PC-9 (cell line): ENCODE results near the gene ZBTB7C. TPM values are rescaled to one million over a fixed set of nuclear protein-coding genes. Genes with fewer than 3 reads are reported as not detected.

Source experiments
- BruUV-seq: library from RNA; stranded (reverse); fragments of 400-500 nt; replicated peaks from 2 replicates; lab custom pipeline; 2021; lab: Mats Ljungman, UMichigan
- CTCF ChIA-PET: fragments of 300-600 bp; sonication (Branson Sonifier 250); formaldehyde crosslinking; loops from one replicate; lab custom pipeline; 2022; ENCODE audit warnings: antibody characterized with exemption; lab: Charles Lee
- POLR2A ChIA-PET: fragments of 300-600 bp; sonication (Branson Sonifier 250); formaldehyde crosslinking; loops from one replicate; lab custom pipeline; 2022; ENCODE audit warnings: antibody characterized with exemption; ENCODE audit not compliant: unreplicated experiment; lab: Charles Lee
- DNase-seq, 2 experiments: peaks; one replicate each; pipeline versions ENCODE4 v3.0.0 to v3.0.0-alpha.2; 2015 to 2022; ENCODE audit warnings: mixed read lengths in 1 of 2
- H2AFZ ChIP-seq: fragments of 200-600 bp; sonication (generic); 2 replicates; pipeline ENCODE4 v1.8.1; 2017; ENCODE audit warnings: antibody characterized with exemption
- H3F3A ChIP-seq: fragments of 200-600 bp; sonication (generic); 2 replicates; pipeline ENCODE4 v1.8.1; 2017; ENCODE audit warnings: antibody characterized with exemption, mild to moderate bottlenecking, low read depth; ENCODE audit not compliant: insufficient read depth
- H3K27ac ChIP-seq: fragments of 200-600 bp; sonication (generic); 2 replicates; pipeline ENCODE4 v1.6.1; 2016; ENCODE audit warnings: mixed run types
- H3K27me3 ChIP-seq: fragments of 200-600 bp; sonication (generic); 2 replicates; pipeline ENCODE4 v1.6.1; 2016; ENCODE audit warnings: low read depth, mixed run types; ENCODE audit not compliant: insufficient read depth
- H3K36me3 ChIP-seq: fragments of 200-600 bp; sonication (generic); 2 replicates; pipeline ENCODE4 v1.6.1; 2016; ENCODE audit warnings: low read depth, mixed run types
- H3K4me1 ChIP-seq: fragments of 200-600 bp; sonication (generic); replicated peaks from 2 replicates; pipeline ENCODE4 v1.6.1; 2016; ENCODE audit warnings: mixed run types; ENCODE audit not compliant: insufficient read depth
- H3K4me2 ChIP-seq: fragments of 200-600 bp; sonication (generic); 2 replicates; pipeline ENCODE4 v1.6.1; 2017; ENCODE audit warnings: mixed run types
- H3K4me3 ChIP-seq: fragments of 200-600 bp; sonication (generic); 2 replicates; pipeline ENCODE4 v1.6.1; 2016; ENCODE audit warnings: mixed run types
- H3K79me2 ChIP-seq: fragments of 200-600 bp; sonication (generic); 2 replicates; pipeline ENCODE4 v1.6.1; 2017; ENCODE audit warnings: low read depth, mixed run types
- H3K9me2 ChIP-seq: fragments of 200-600 bp; sonication (generic); 2 replicates; pipeline ENCODE4 v1.8.1; 2017; ENCODE audit warnings: mild to moderate bottlenecking; ENCODE audit not compliant: insufficient read depth
- H3K9me3 ChIP-seq: fragments of 200-600 bp; sonication (generic); 2 replicates; pipeline ENCODE4 v1.8.1; 2016; ENCODE audit warnings: low read depth; ENCODE audit not compliant: insufficient read depth
- H4K20me1 ChIP-seq: fragments of 200-600 bp; sonication (generic); 2 replicates; pipeline ENCODE4 v1.8.1; 2017; ENCODE audit not compliant: insufficient read depth
- EZH2 ChIP-seq: fragments of 200-600 bp; sonication (generic); IDR thresholded peaks from 2 replicates; pipeline ENCODE4 v1.8.0; 2017; ENCODE audit warnings: antibody characterized with exemption, low read depth
- intact Hi-C: fragments of 100-400 bp; cut with micrococcal nuclease; formaldehyde crosslinking; loops from one replicate; pipeline ENCODE4 v1.10.0; 2022; ENCODE audit not compliant: unreplicated experiment
- total RNA-seq: library from RNA; stranded (reverse); gene quantifications from 2 replicates; pipeline ENCODE4 v1.2.3, GENCODE V29; 2021
- TF ChIP-seq, protein P1 (sequence below): fragments of 200-600 bp; sonication (generic); conservative IDR thresholded peaks from 2 replicates; pipeline ENCODE4 v1.6.1; 2017; ENCODE audit warnings: mixed run types, antibody characterized with exemption, mild to moderate bottlenecking, moderate library complexity

ZBTB7C gene
- total RNA-seq, 1 experiment from 2014 or later: not detected

DNA sequence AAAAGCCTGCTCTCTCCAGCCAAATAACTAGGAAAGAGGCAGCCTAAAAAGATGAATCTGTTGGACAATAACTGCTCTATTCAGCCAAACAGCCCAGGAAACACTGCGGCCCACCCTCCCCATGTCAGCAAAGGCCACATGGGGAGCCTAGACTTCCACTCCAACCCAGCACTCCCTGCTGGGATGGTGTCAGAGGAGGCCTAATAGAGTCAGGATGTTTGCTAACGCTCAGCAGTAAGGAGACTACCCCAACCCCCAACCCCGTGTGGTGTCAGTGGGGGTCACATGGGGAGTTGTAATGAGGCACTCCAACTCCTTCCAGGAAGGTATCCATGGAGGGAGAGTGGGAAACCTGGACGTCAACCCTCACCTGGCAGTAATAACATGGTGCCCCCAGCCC is 41.6 kb downstream of the ZBTB7C start:
- ChIA-PET CTCF (no interaction called here), POLR2A (no interaction called here)

DNA sequence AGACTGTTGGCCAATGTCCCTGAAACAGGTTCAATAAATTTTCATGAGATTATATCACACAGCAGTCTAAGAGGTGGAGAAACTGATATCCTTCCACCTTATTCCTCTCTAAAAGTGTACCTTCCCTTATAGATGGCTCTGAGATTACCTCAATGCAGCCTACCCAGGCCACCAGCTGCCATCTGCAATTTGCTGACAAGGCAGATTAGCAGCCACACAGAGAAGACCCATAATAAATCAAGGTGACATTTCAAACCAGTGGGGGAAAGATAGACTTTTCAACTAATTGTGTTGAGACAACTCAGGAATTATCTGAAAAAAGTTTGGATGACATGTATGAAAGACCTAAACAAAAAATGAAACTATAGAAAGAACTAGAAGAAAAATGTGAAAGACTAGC is 43.2 kb downstream of the ZBTB7C start:
- no peaks in the 10 kb centered on the region for H4K20me1 ChIP-seq
- BruUV-seq: no TSS peak
- TF ChIP-seq, protein P1, sequence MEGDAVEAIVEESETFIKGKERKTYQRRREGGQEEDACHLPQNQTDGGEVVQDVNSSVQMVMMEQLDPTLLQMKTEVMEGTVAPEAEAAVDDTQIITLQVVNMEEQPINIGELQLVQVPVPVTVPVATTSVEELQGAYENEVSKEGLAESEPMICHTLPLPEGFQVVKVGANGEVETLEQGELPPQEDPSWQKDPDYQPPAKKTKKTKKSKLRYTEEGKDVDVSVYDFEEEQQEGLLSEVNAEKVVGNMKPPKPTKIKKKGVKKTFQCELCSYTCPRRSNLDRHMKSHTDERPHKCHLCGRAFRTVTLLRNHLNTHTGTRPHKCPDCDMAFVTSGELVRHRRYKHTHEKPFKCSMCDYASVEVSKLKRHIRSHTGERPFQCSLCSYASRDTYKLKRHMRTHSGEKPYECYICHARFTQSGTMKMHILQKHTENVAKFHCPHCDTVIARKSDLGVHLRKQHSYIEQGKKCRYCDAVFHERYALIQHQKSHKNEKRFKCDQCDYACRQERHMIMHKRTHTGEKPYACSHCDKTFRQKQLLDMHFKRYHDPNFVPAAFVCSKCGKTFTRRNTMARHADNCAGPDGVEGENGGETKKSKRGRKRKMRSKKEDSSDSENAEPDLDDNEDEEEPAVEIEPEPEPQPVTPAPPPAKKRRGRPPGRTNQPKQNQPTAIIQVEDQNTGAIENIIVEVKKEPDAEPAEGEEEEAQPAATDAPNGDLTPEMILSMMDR: no peak
- TF ChIP-seq EZH2: no peak
- intact Hi-C loops: no loop called here
- peaks cover 4% of the 10 kb centered on the region; the same call in 1 of the 2 replicates for H3F3A ChIP-seq
- no peaks in the 10 kb centered on the region for H3K27me3 ChIP-seq
- H3K4me2 ChIP-seq: no peak overlapping the region
- no peaks in the 10 kb centered on the region for H3K4me1 ChIP-seq
- no peaks in the 10 kb centered on the region for H3K79me2 ChIP-seq
- H3K36me3 ChIP-seq: no peaks in the 10 kb centered on the region
- H3K27ac ChIP-seq: no peak overlapping the region
- no peak overlapping the region for H2AFZ ChIP-seq
- ChIA-PET POLR2A (no interaction called here), CTCF (no interaction called here)
- no peak for DNase-seq
- H3K4me3 ChIP-seq: no peak overlapping the region
- H3K9me2 ChIP-seq: no peaks in the 10 kb centered on the region
- H3K9me3 ChIP-seq: 0 out of 2 replicates have a peak, but pooled peaks cover 5% of the 10 kb centered on the region

More for the DNA sequence above, 41.6 kb downstream of the ZBTB7C start:
- intact Hi-C loops: no loop called here
- H3K9me2 ChIP-seq: no peaks in the 10 kb centered on the region
- no peak for DNase-seq
- no peaks in the 10 kb centered on the region for H3K4me1 ChIP-seq
- H3K9me3 ChIP-seq: 0 out of 2 replicates have a peak, but pooled peaks cover 5% of the 10 kb centered on the region
- no peaks in the 10 kb centered on the region for H3K79me2 ChIP-seq
- H3F3A ChIP-seq: peaks cover 4% of the 10 kb centered on the region; the same call in 1 of the 2 replicates
- H3K4me3 ChIP-seq: no peak overlapping the region
- no peaks in the 10 kb centered on the region for H3K27me3 ChIP-seq
- H2AFZ ChIP-seq: no peak overlapping the region
- no TSS peak for BruUV-seq
- H4K20me1 ChIP-seq: no peaks in the 10 kb centered on the region
- no peak overlapping the region for H3K4me2 ChIP-seq
- H3K36me3 ChIP-seq: no peaks in the 10 kb centered on the region
- no peak for TF ChIP-seq EZH2
- TF ChIP-seq, protein P1: no peak
- H3K27ac ChIP-seq: no peak overlapping the region

DNA sequence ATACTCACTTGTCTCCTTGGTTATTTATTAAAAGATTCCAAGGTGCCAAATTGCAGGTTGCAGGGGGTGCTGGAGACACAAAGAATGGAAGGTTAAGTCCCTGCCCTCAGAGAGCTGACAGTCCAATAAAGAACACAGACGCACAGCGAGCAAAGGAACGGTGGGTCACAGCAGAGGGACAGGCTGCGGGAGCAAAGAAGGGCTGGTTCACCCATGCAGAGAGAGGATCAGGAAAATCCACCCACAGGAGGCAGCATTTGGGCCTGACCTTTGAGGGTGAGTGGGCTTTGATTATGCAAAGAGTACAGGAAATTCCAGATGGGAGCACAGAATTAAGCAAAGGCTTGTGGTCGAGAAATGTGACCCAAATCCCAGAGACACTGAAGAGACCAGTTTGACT is 45.0 kb downstream of the ZBTB7C start:
- ChIA-PET POLR2A (no interaction called here), CTCF (no interaction called here)
- H3F3A ChIP-seq: no peaks in the 10 kb centered on the region; the same call in 1 of the 2 replicates
- DNase-seq: no peak
- TF ChIP-seq EZH2: no peak
- TF ChIP-seq, protein P1: no peak
- H3K4me1 ChIP-seq: no peaks in the 10 kb centered on the region
- intact Hi-C loops: no loop called here
- H3K4me2 ChIP-seq: no peak overlapping the region
- no peaks in the 10 kb centered on the region for H3K9me2 ChIP-seq
- no peak overlapping the region for H2AFZ ChIP-seq
- H4K20me1 ChIP-seq: no peaks in the 10 kb centered on the region
- H3K27me3 ChIP-seq: no peaks in the 10 kb centered on the region
- no peaks in the 10 kb centered on the region for H3K79me2 ChIP-seq
- H3K9me3 ChIP-seq: 0 out of 2 replicates have a peak, but pooled peaks cover 5% of the 10 kb centered on the region
- H3K4me3 ChIP-seq: no peak overlapping the region
- no TSS peak for BruUV-seq
- no peak overlapping the region for H3K27ac ChIP-seq
- H3K36me3 ChIP-seq: no peaks in the 10 kb centered on the region
